ENCODE data around the gene CDH24. TPM values are rescaled to one million over a fixed set of nuclear protein-coding genes. Genes with fewer than 3 reads are reported as not detected.

CDH24 gene
- total and polyA plus RNA-seq, 2 of the 4 experiments (the other 2 are of a cell fraction) = 3.9 to 24.4 TPM

GRCh38 chr14:23056145-23056955, 970 bp downstream of the CDH24 start (continued):
- TF ChIP-seq MAZ (IDR thresholded peaks at IDR 0.05; ENCODE audit: borderline replicate concordance, low read depth, low read length) (peak; percentile 48; the same call in 1 of the 2 replicates), CHD1 (IDR thresholded peaks at IDR 0.05; ENCODE audit: low read depth, low read length) (no peak)

- Histone ChIP-seq H2AK9ac (replicated peaks; ENCODE audit: low read depth, low read length, poor library complexity) (peak overlapping the region; percentile 95), H2BK5ac (ENCODE audit: low read depth, low read length, poor library complexity, severe bottlenecking) (no peak overlapping the region), H3K4me3 (ENCODE audit: insufficient read depth, low read depth, low read length) (no peak overlapping the region), H3K14ac (replicated peaks; ENCODE audit: low read depth, low read length) (no peak overlapping the region), H3K9me3 (ENCODE audit: control insufficient read depth, insufficient read depth, low read length) (no peaks in the 10 kb centered on the region), H2BK15ac (ENCODE audit: low read depth, low read length) (no peak overlapping the region), H3K4me1 (ENCODE audit: control insufficient read depth, insufficient read depth, low read length) (peaks cover 11% of the 10 kb centered on the region; the same call in 1 of the 2 replicates), H4K20me1 (ENCODE audit: insufficient read depth, low read length) (peaks cover 13% of the 10 kb centered on the region), H3K4me2 (ENCODE audit: low read depth, low read length) (no peak overlapping the region), H3K9me1 (ENCODE audit: insufficient read depth, low read length) (no peaks in the 10 kb centered on the region), H2AK5ac (ENCODE audit: low read depth, low read length) (peak overlapping the region; percentile 20; the same call in 1 of the 2 replicates), H3K4ac (ENCODE audit: low read depth, low read length) (peak overlapping the region; percentile 5; the same call in 1 of the 2 replicates), H3K27ac (ENCODE audit: insufficient read depth, low read length) (no peak overlapping the region), H3K56ac (ENCODE audit: extremely low read depth, insufficient read depth, low read length) (no peak overlapping the region), H2BK120ac (ENCODE audit: low read depth, low read length) (no peak overlapping the region), H4K8ac (ENCODE audit: low read depth in 2 of 2, low read length in 2 of 2) (no peak overlapping the region), H3K9ac (ENCODE audit: low read depth, low read length) (no peak overlapping the region), H3K18ac (ENCODE audit: low read depth, low read length) (no peak overlapping the region), H4K5ac (ENCODE audit: low read depth, low read length) (no peak overlapping the region), H2AFZ (replicated peaks; ENCODE audit: low read length, poor library complexity) (peak overlapping the region; percentile 89), H3K27me3 (ENCODE audit: control insufficient read depth, insufficient read depth, low read length) (no peaks in the 10 kb centered on the region), H4K91ac (ENCODE audit: insufficient read depth, low read depth, low read length) (no peak overlapping the region), H2BK20ac (ENCODE audit: low read depth, low read length) (no peak overlapping the region), H3K36me3 (ENCODE audit: control insufficient read depth, insufficient read depth, low read length) (peaks cover 21% of the 10 kb centered on the region), H3K79me1 (ENCODE audit: low read depth in 1 of 2, low read length in 2 of 2) (peaks cover 0 to 28% of the 10 kb centered on the region in 2 experiments; a peak in 3 of 4 replicates), H3K23ac (ENCODE audit: low read depth, low read length) (no peak overlapping the region)
- DNase-seq (peak; percentile 29), ATAC-seq (ENCODE audit: low read depth) (no peak)
- no TSS peak for BruUV-seq (replicated peaks)
- ChIA-PET CTCF (interaction anchor here (1.1 to 1.3 kb wide), 2 partner anchors 13 to 69 kb away, joined by 3 to 4 read pairs; no protein-coding TSS in a partner anchor), POLR2A (ENCODE audit: unreplicated experiment) (no interaction called here)
- dilution Hi-C loops (cut with HindIII; ENCODE audit: low sequenced_read_pairs, unreplicated experiment) = no loop called here
- WGBS, 2 experiments (ENCODE audit: extremely low coverage in 2 of 2, insufficient read length in 1 of 2) = no CpG with 5 or more reads among the region's 6 CpGs
- in situ Hi-C loops (cut with MboI; ENCODE audit: low sequenced_read_pairs) = no loop called here
- intact Hi-C loops (cut with micrococcal nuclease) = loop anchor here (1.0 to 2.0 kb wide), 2 partner anchors 54 to 491 kb away; no protein-coding TSS in a partner anchor
- no peak for TF ChIP-seq MAZ (IDR thresholded peaks at IDR 0.05; ENCODE audit: borderline replicate concordance, low read depth, low read length)
- TF ChIP-seq USF2 (IDR thresholded peaks at IDR 0.05; ENCODE audit: low read depth, low read length) = peak; percentile 40; the same call in 1 of the 2 replicates
- TF ChIP-seq RFX5 (IDR thresholded peaks at IDR 0.05; ENCODE audit: low read depth, low read length) = no peak
- no peak for TF ChIP-seq FOS (IDR thresholded peaks at IDR 0.05; ENCODE audit: low read depth, low read length)
- TF ChIP-seq CEBPB (IDR thresholded peaks at IDR 0.05; ENCODE audit: low read depth, low read length) = no peak
- no peak for TF ChIP-seq CTCF (conservative IDR thresholded peaks at IDR 0.05; ENCODE audit: low read depth, low read length)
- no peak for TF ChIP-seq RCOR1 (IDR thresholded peaks at IDR 0.05; ENCODE audit: insufficient replicate concordance, low read length)
- TF ChIP-seq NFE2L2 (IDR thresholded peaks at IDR 0.05; ENCODE audit: low read depth, low read length) = no peak
- TF ChIP-seq ELK1 (IDR thresholded peaks at IDR 0.05; ENCODE audit: borderline replicate concordance, low read depth, low read length) = no peak
These were observed 1.6 kb downstream of the CDH24 start for GRCh38 chr14:23055621-23056144.

All from IMR-90 (cell line).